Activated CD4-positive, alpha-beta T cell treated with anti-CD3 and anti-CD28 coated beads, Interleukin-2, amount 10 ng/mL, durations not matched to agents 24 days and 14 days (primary cell): ENCODE measurements around the gene FRS2. TPM values are rescaled to one million over a fixed set of nuclear protein-coding genes. Genes with fewer than 3 reads are reported as not detected.
A peak's percentile ranks its signal among the peaks of the same experiment; 100 is the strongest.
"Not testable (repeated sequence)": the region's sequence is repeated elsewhere in the genome, so short reads cannot be mapped to it uniquely, and the experiment has no call there.

Experiments used
- DNase-seq: peaks from one replicate; pipeline ENCODE4 v3.0.0; 2022
- H3K27ac Mint-ChIP-seq: one replicate; pipeline ENCODE4 v1.8.0; 2022; ENCODE audit warnings: mild to moderate bottlenecking, mixed read lengths
- H3K27me3 Mint-ChIP-seq: one replicate; pipeline ENCODE4 v1.8.0; 2022; ENCODE audit warnings: mixed read lengths
- H3K36me3 Mint-ChIP-seq: one replicate; pipeline ENCODE4 v1.8.0; 2022; ENCODE audit warnings: low read depth, mild to moderate bottlenecking, mixed read lengths
- H3K4me1 Mint-ChIP-seq: one replicate; pipeline ENCODE4 v1.8.0; 2021; ENCODE audit warnings: mixed read lengths
- H3K4me3 Mint-ChIP-seq: one replicate; pipeline ENCODE4 v1.8.0; 2022; ENCODE audit warnings: mild to moderate bottlenecking, moderate library complexity, mixed read lengths
- H3K9me3 Mint-ChIP-seq: one replicate; pipeline ENCODE4 v1.8.0; 2021; ENCODE audit warnings: mixed read lengths
- intact Hi-C: fragments of 100-400 bp; cut with micrococcal nuclease; formaldehyde crosslinking; loops from one replicate; pipeline ENCODE4 v1.15.1; 2023
- total RNA-seq: library from RNA; stranded (reverse); gene quantifications from 2 replicates; pipeline ENCODE4 v1.2.3, GENCODE V29; 2022

FRS2 gene
- total RNA-seq, 1 donor from 2014 or later: 13.6 TPM

DNA sequence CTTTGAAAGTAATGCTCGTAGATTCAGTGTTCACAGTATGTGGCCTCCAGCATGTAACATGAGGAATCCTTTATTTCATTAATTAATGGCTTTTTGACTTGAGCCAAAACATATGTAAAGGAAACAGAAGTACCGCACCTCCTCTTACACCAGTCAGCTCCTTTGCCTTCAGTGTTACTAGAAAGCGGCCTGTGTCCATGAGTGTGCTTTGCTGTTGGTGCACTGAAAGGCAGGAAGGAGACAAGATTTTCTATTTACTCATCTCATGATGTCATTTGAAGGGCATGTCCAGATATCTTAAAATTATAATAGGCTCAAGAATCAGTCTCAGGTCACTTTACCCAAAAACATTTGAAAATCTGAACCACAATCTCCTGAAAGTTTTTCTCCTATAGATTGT, 105.2 kb downstream of the FRS2 start:
- Mint-ChIP-seq H3K9me3 (no peaks in the 10 kb centered on the region), H3K27me3 (no peaks in the 10 kb centered on the region), H3K27ac (no peak overlapping the region), H3K36me3 (peaks cover 27% of the 10 kb centered on the region), H3K4me1 (peaks cover 2% of the 10 kb centered on the region), H3K4me3 (no peak overlapping the region)
- no peak for DNase-seq
- intact Hi-C loops: no loop called here

DNA sequence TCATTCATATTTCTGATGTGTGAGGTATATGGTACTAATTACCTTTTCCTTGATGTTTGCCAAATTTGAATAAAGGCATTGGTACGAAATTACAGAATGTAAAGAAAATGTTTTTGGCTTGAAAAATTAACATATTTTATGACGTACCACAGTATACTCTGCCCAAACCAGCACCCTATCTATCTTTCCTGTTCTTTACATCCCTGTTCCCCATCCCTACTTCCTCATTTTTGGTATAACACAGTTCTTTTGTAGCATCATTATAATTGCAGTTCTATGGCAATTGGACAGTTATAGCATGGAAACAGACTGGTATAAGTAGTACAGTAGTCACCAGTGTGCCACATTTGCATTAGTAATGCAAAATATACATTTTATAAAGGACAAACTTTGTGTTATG, 108.1 kb downstream of the FRS2 start:
- Mint-ChIP-seq H3K27ac (no peak overlapping the region), H3K9me3 (no peaks in the 10 kb centered on the region), H3K27me3 (no peaks in the 10 kb centered on the region), H3K4me3 (no peak overlapping the region), H3K4me1 (peaks cover 2% of the 10 kb centered on the region), H3K36me3 (peaks cover 14% of the 10 kb centered on the region)
- no peak for DNase-seq
- intact Hi-C loops: no loop called here

DNA sequence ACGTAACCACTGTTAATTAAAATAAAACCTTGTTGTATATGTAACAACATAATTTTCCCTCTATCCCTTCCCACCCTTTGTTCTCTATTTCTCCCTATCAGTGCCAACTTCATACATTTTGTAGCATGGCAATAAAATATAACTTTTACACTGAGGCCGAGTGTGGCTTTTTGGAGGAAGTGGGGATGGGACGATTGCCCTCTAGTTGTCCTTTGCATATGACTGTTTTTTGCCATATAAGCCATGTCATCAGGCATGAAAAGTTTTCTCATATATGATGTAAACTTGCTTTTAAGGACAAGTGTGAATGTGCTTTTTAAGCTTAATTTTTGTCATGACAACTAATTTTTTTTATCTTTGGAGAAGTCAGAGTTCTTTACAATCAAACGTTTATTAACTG, 108.8 kb downstream of the FRS2 start:
- no peak for DNase-seq
- Mint-ChIP-seq H3K27me3 (no peaks in the 10 kb centered on the region), H3K4me1 (no peaks in the 10 kb centered on the region), H3K4me3 (no peak overlapping the region), H3K9me3 (no peaks in the 10 kb centered on the region), H3K36me3 (peaks cover 9% of the 10 kb centered on the region), H3K27ac (no peak overlapping the region)
- intact Hi-C loops: no loop called here

DNA sequence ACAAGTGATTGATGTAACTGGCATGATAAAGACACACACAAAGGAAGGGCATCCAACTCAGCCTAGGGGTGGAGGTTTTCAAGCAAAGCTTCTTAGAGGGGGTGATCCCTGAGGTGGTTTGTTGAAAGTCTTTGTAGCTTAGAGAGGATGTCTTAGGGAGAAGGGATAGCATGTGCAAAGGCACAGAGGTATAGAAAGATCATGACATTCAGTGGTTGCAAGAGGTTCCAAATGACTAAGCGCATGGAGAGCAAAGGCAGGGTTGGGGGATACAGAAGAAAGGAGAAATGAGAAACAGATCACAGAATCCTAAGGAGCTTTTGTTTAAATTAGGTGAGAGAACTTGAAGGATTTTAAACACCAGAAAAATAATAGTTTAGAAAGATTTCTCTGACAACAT, 109.9 kb downstream of the FRS2 start:
- H3K27me3 Mint-ChIP-seq: no peaks in the 10 kb centered on the region
- H3K4me1 Mint-ChIP-seq: no peaks in the 10 kb centered on the region

DNA sequence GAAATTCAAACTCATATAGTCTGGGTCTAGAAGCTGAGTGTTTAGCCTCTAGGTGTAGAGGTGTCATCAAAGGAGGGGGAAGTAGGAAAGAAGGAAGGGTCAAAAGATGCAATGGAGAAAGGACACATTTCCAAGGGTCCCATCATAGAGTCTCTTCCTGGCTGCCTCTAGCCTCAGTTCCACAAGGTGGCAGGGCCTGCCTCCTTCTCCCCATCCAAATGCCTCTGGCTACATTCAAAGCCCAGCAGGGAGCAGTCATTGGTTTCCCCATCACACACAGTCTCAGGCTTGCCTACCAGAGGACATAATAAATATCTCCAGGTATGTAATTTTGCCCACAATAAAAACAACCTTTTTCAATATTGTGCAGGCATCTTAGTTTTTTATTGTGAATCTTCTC, 113.0 kb downstream of the FRS2 start:
- H3K36me3 Mint-ChIP-seq: peaks cover 17% of the 10 kb centered on the region
- no peak overlapping the region for H3K27ac Mint-ChIP-seq
- no peaks in the 10 kb centered on the region for H3K9me3 Mint-ChIP-seq
- intact Hi-C loops: no loop called here
- no peaks in the 10 kb centered on the region for H3K27me3 Mint-ChIP-seq
- peak; percentile 53 for DNase-seq
- no peak overlapping the region for H3K4me3 Mint-ChIP-seq
- peaks cover 7% of the 10 kb centered on the region for H3K4me1 Mint-ChIP-seq

More for the DNA sequence above, 109.9 kb downstream of the FRS2 start:
- H3K4me3 Mint-ChIP-seq: no peak overlapping the region
- no peak overlapping the region for H3K27ac Mint-ChIP-seq
- H3K9me3 Mint-ChIP-seq: no peaks in the 10 kb centered on the region
- intact Hi-C loops: no loop called here
- H3K36me3 Mint-ChIP-seq: no peaks in the 10 kb centered on the region
- DNase-seq: no peak

DNA sequence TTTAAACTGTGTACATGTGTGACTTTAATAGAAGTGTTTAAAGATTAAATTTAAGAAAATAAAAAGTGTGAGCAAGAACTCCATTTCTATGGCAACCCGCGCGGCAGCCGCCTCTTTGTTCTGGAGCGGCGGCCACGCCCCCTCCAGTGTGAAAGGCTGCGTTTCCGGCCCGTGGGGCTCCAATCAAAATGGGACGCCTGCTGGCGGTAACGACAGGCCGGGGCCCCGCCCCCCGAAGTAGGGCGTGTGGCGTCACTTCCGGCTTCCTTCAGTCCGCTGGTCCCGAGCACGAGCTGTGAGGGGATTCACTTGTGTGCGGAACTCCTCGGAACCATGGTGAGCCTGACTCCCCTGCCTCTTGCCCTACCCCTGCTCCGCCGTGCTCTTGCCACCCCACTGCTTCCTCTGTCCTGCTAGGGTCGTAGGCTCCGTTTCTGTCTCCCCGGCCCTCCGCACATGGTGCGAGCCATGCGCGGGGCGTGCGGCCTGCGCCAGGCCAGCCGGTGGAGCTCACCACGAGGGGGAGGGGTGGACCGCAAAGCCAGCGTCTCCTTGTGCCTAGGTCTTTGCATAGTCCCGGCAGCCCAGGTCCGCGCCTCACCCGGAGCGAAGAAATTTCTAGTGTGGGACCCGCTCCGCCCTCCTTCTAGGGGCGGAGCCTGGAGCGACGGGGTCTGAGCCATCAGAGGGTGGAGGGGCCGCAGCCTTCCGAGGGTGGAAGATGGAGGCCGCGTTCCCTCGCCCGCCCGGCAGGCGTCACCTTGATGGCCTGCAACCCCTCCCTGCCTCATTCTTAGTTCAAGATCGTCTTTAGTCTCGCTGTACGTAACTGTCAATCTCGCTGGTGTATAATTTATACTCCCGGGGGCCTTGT, 115.2 kb downstream of the FRS2 start, which contains the start of gene CCT2:
TSS of gene CCT2 (plus strand) at position 271 of the 874 bp plus-strand sequence. CDS start at position 334, 63 bp downstream.
- peak within 1 kb of the TSS; percentile 99 for H3K4me3 Mint-ChIP-seq
- intact Hi-C loops: loop anchor here (1.0 to 5.0 kb wide), 7 partner anchors 115 to 778 kb away; partner anchors contain the start of genes CNOT2, FRS2, MDM2 and RAB3IP
- DNase-seq: peak; percentile 99
- peaks cover 14% of the 10 kb centered on the region for H3K4me1 Mint-ChIP-seq
- H3K27me3 Mint-ChIP-seq: no peaks in the 10 kb centered on the region
- H3K36me3 Mint-ChIP-seq: peaks cover 36% of the 10 kb centered on the region
- H3K9me3 Mint-ChIP-seq: no peaks in the 10 kb centered on the region
- H3K27ac Mint-ChIP-seq: peak within 1 kb of the TSS; percentile 99

DNA sequence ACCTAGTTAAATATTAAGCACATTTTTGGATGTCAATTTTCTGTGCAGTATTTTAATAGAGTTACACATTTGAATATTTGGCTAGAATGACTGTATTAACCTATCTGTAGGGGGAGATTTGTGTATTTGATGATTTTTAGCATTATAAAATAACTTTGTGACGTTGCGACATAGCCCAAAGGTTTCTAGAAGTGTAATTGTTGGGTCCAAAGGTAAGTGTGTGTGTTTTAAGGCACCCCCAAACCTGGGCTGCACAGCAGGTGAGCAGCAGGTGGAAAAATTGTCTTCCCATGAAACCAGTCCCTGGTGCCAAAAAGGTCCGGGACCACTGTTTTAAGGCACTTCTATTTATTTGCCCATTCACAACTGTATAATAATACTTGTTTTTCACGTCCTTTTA, 118.3 kb downstream of the FRS2 start:
- H3K27me3 Mint-ChIP-seq: no peaks in the 10 kb centered on the region
- H3K9me3 Mint-ChIP-seq: no peaks in the 10 kb centered on the region
- no peak overlapping the region for H3K27ac Mint-ChIP-seq
- intact Hi-C loops: loop anchor here (5.0 kb wide), 2 partner anchors 346 to 781 kb away; partner anchors contain the start of gene MDM2
- H3K36me3 Mint-ChIP-seq: peaks cover 61% of the 10 kb centered on the region
- H3K4me3 Mint-ChIP-seq: no peak overlapping the region
- peaks cover 14% of the 10 kb centered on the region for H3K4me1 Mint-ChIP-seq
- DNase-seq: no peak

DNA sequence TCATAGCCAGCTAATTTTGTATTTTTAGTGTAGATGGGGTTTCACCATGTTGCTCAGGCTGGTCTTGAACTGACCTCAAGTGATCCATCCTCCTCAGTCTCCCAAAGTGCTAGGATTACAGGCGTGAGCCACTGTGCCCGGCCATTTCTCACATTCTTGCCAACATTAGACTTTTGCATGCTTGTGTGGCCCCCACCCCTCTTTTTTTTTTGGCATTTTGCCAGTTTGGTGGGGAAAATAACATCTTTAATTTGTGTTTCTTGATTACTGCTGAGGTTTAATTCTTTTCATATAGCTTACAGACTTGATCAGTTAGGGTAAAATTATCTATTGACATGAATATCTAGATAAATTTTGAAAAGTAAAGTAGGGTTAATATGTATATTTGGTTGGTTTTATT, 118.9 kb downstream of the FRS2 start:
- no peak for DNase-seq
- Mint-ChIP-seq H3K36me3 (peaks cover 66% of the 10 kb centered on the region), H3K27me3 (no peaks in the 10 kb centered on the region), H3K27ac (no peak overlapping the region), H3K4me3 (no peak overlapping the region), H3K9me3 (no peaks in the 10 kb centered on the region), H3K4me1 (peaks cover 14% of the 10 kb centered on the region)
- intact Hi-C loops: loop anchor here (5.0 kb wide), 2 partner anchors 347 to 782 kb away; partner anchors contain the start of gene MDM2

DNA sequence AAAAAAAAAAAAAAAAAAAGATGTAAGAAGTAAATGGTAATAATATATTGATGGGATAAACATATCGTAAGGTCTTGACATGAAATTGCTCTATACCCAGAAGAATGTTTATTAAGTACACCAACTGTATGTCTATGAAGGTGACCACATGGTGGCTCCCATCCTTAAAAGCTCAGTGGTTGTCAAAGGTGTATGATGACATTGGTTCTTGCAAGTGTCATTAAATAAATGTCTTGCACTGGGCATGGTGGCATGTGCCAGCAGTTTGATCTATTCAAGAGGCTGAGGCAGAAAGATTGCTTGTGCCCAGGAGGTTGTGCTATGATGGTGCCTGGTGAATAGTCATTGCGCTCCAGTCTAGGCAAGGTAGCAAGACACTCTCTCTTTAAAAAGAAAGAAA, 125.5 kb downstream of the FRS2 start:
- H3K4me1 Mint-ChIP-seq: peaks cover 6% of the 10 kb centered on the region
- H3K9me3 Mint-ChIP-seq: no peaks in the 10 kb centered on the region
- no peak overlapping the region for H3K4me3 Mint-ChIP-seq
- no peaks in the 10 kb centered on the region for H3K27me3 Mint-ChIP-seq
- intact Hi-C loops: no loop called here
- peaks cover 68% of the 10 kb centered on the region for H3K36me3 Mint-ChIP-seq
- H3K27ac Mint-ChIP-seq: no peak overlapping the region
- DNase-seq: no peak

DNA sequence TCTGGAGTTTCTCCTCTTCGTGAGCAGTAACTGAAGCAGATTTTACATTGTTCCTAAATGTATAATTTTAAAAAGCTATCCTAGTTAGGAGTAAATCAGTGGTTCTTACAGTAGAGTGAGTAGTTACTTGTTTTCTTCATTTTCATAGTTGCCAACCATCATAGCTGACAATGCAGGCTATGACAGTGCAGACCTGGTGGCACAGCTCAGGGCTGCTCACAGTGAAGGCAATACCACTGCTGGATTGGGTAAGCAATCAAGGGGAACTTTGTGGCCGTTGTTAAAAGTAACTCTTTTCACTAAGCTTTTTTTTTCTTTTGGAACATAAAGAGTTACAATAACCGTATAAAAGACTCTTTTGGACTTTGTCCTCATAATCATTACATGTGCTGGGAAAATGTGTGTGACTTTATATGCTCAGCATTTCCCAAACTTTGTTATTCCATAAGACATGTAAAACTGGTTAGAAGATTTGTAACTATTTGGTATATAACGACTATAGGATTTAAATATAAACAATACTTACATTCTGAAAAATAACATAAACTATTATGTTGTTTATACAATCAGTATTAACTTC, 128.1 kb downstream of the FRS2 start:
- Mint-ChIP-seq H3K27ac (no peak overlapping the region), H3K27me3 (no peaks in the 10 kb centered on the region), H3K4me3 (no peak overlapping the region), H3K36me3 (peaks cover 74% of the 10 kb centered on the region), H3K4me1 (peaks cover 6% of the 10 kb centered on the region), H3K9me3 (no peaks in the 10 kb centered on the region)
- intact Hi-C loops: no loop called here
- DNase-seq: no peak

DNA sequence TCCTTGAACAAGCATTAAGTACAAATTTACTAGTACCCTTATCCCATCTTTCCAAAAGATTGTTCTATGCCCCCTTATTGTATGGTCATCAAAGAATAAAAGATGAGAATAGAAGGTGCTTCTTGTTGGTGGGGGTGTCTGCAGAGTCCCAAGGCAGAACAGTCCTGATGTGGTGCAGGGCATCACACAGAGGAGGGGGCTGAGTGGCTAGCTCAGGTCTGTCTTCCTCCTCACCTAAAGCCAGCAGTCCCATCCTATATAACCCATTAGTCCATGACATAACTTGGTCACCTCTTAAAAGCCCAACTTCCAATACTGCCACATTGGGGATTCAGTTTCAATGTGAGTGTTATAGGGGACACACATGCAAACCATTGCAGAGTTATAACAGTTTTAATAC, 130.6 kb downstream of the FRS2 start:
- H3K9me3 Mint-ChIP-seq: no peaks in the 10 kb centered on the region
- H3K4me1 Mint-ChIP-seq: peaks cover 3% of the 10 kb centered on the region
- peaks cover 61% of the 10 kb centered on the region for H3K36me3 Mint-ChIP-seq
- H3K4me3 Mint-ChIP-seq: no peak overlapping the region
- intact Hi-C loops: no loop called here
- H3K27ac Mint-ChIP-seq: no peak overlapping the region
- no peaks in the 10 kb centered on the region for H3K27me3 Mint-ChIP-seq
- DNase-seq: no peak

DNA sequence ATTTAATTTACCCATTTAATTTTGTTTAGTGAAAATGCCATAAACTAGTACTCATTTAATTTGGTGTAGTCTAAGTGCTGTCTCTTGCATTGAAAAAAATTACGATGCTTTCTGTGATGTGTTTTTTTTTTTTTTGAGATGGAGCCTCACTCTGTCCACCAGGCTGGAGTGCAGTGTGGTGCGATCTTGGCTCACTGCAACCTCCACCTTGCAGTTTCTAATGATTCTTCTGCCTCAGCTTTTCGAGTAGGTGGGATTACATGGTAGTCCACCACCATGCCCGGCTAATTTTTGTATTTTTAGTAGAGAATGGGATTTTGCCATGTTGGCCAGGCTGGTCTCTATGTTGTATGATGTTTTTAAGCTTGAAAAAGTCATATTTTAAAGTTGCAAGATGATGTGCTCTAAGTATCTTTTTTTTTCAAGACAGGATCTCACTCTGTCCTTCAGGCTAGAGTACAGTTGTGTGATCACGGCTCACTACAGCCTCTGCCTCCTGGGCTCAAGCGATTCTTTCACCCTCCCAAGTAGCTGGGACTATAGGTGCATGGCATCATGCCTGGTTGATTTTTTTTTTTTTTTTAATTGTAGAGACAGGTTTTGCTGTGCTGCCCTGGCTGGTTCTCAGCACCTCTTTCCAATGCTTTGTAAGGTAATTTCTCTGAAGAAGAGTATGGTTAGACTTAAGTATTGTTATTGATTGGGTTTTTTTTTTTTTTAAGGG, 131.9 kb downstream of the FRS2 start:
- no peak for DNase-seq
- intact Hi-C loops: no loop called here
- Mint-ChIP-seq H3K9me3 (no peaks in the 10 kb centered on the region), H3K27me3 (no peaks in the 10 kb centered on the region), H3K27ac (no peak overlapping the region), H3K4me1 (peaks cover 2% of the 10 kb centered on the region), H3K36me3 (peaks cover 51% of the 10 kb centered on the region), H3K4me3 (no peak overlapping the region)

DNA sequence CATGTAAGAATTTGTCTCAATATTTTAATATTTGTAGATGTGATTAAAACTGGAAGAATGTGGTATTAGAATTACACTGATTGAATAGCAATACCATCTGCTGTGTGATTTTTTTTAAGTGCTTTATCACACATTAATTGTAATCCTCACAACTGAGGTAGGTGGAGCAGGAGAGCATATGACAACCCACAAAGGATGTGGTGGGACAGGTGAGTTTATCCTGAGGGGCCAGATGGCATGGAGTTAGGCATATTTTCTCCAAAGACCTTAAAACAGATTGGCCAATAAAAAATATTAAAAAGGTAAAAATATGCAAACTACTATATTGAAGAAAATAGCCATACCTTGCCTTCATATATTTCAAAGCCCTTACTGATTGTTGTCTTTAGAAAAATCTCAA, 132.8 kb downstream of the FRS2 start:
- Mint-ChIP-seq H3K27me3 (no peaks in the 10 kb centered on the region), H3K36me3 (peaks cover 44% of the 10 kb centered on the region), H3K27ac (no peak overlapping the region), H3K4me1 (no peaks in the 10 kb centered on the region), H3K9me3 (no peaks in the 10 kb centered on the region), H3K4me3 (no peak overlapping the region)
- intact Hi-C loops: no loop called here
- no peak for DNase-seq

DNA sequence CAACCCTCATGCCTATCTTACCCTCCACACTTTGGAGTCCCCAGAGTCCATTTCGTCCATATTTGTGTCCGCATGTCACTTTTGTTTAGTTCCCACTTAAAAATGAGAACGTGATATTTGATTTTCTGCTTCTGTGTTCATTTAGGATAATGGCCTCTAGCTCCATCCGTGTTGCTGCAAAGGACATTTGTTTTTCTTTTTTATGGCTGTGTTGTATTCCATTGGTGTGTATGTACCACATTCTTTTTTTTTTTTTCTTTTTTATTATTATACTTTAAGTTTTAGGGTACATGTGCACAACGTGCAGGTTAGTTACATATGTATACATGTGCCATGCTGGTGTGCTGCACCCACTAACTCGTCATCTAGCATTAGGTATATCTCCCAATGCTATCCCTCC, 133.4 kb downstream of the FRS2 start:
- intact Hi-C loops, H3K27ac Mint-ChIP-seq, H3K27me3 Mint-ChIP-seq, DNase-seq, H3K4me3 Mint-ChIP-seq, H3K9me3 Mint-ChIP-seq, H3K4me1 Mint-ChIP-seq: not testable (repeated sequence)
- peaks cover 41% of the 10 kb centered on the region for H3K36me3 Mint-ChIP-seq
